Osteoblast (primary cell): ENCODE measurements around the gene CTAGE4. TPM values are rescaled to one million over a fixed set of nuclear protein-coding genes. Genes with fewer than 3 reads are reported as not detected.
"Not testable (repeated sequence)": the region's sequence is repeated elsewhere in the genome, so short reads cannot be mapped to it uniquely, and the experiment has no call there.

Experiments
- DNase-seq: peaks from one replicate; pipeline ENCODE4 v3.0.0; 2011; ENCODE audit warnings: low spot score, mixed read lengths; ENCODE audit not compliant: insufficient read length; ENCODE audit errors: missing footprints
- H2AFZ ChIP-seq: 2 replicates; pipeline ENCODE4 v1.6.0; 2011; ENCODE audit warnings: mild to moderate bottlenecking, low read length
- H3K27ac ChIP-seq: 2 replicates; pipeline ENCODE4 v1.5.1; 2011; ENCODE audit warnings: mild to moderate bottlenecking, low read depth, low read length, moderate library complexity
- H3K27me3 ChIP-seq: 2 replicates; pipeline ENCODE4 v1.6.0; 2012; ENCODE audit warnings: mild to moderate bottlenecking, control low read depth, inconsistent platforms, low read length, moderate library complexity; ENCODE audit not compliant: insufficient read depth
- H3K36me3 ChIP-seq: 2 replicates; pipeline ENCODE4 v1.5.1; 2011; ENCODE audit warnings: mild to moderate bottlenecking, low read length, control low read depth, moderate library complexity; ENCODE audit not compliant: insufficient read depth
- H3K4me1 ChIP-seq: 2 replicates; pipeline ENCODE4 v1.5.1; 2011; ENCODE audit warnings: mild to moderate bottlenecking, low read length, control low read depth, moderate library complexity; ENCODE audit not compliant: insufficient read depth
- H3K4me2 ChIP-seq: 2 replicates; pipeline ENCODE4 v1.6.0; 2011; ENCODE audit warnings: mild to moderate bottlenecking, low read length; ENCODE audit not compliant: insufficient read depth
- H3K4me3 ChIP-seq: fragments of 200-600 bp; sonication (generic); 3 replicates; pipeline ENCODE4 v1.5.1; 2012; ENCODE audit warnings: mild to moderate bottlenecking, low read length, inconsistent platforms; ENCODE audit not compliant: insufficient read depth
- H3K79me2 ChIP-seq: 2 replicates; pipeline ENCODE4 v1.6.0; 2012; ENCODE audit warnings: mild to moderate bottlenecking, low read length, control low read depth, inconsistent platforms; ENCODE audit not compliant: insufficient read depth
- H3K9me3 ChIP-seq: 2 replicates; pipeline ENCODE4 v1.5.1; 2011; ENCODE audit warnings: low read depth, low read length, control low read depth
- H4K20me1 ChIP-seq: 2 replicates; pipeline ENCODE4 v1.6.0; 2012; ENCODE audit warnings: mild to moderate bottlenecking, low read length, control low read depth; ENCODE audit not compliant: insufficient read depth
- CTCF ChIP-seq: IDR thresholded peaks from 2 replicates; pipeline ENCODE4 v1.5.1; 2011; ENCODE audit warnings: mild to moderate bottlenecking, low read depth, low read length, moderate library complexity; ENCODE audit errors: extremely low read depth
- total RNA-seq: library from RNA; depleted of rRNA; stranded (reverse); fragments of >200 nt; gene quantifications from 2 replicates; pipeline ENCODE4 v1.2.3, GENCODE V29; 2012

Gene CTAGE4, protein sequence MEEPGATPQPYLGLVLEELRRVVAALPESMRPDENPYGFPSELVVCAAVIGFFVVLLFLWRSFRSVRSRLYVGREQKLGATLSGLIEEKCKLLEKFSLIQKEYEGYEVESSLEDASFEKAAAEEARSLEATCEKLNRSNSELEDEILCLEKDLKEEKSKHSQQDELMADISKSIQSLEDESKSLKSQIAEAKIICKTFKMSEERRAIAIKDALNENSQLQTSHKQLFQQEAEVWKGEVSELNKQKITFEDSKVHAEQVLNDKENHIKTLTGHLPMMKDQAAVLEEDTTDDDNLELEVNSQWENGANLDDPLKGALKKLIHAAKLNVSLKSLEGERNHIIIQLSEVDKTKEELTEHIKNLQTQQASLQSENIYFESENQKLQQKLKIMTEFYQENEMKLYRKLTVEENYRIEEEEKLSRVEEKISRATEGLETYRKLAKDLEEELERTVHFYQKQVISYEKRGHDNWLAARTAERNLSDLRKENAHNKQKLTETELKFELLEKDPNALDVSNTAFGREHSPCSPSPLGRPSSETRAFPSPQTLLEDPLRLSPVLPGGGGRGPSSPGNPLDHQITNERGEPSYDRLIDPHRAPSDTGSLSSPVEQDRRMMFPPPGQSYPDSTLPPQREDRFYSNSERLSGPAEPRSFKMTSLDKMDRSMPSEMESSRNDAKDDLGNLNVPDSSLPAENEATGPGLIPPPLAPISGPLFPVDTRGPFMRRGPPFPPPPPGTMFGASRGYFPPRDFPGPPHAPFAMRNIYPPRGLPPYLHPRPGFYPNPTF
- 0.36 and 2.4 TPM in 2 replicates for total RNA-seq

DNA sequence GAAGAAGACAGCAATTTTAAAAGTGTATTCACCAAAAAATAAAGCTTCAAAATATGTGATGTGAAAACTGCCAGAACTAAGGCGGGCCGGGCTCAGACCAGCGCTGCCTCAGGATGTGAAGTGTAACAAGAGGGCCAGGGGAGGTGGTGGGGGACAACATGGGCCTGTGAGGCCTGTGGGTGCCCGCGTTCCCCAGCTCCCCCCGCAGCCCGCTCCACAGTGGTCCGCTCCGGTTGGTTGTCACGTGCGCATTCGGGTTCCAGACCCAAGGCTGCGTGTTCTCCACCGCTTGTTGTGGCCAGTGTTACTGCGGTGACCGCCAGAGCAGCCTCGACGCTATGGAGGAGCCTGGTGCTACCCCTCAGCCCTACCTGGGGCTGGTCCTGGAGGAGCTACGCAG lies at the start of gene CTAGE4:
Gene CTAGE4, plus strand, starts transcription at position 301 of the 400 bp plus-strand sequence. Its CDS starts 38 bp downstream, at position 339.
- DNase-seq, H2AFZ ChIP-seq, H3K79me2 ChIP-seq: not testable (repeated sequence)

GRCh38 chr7:144134116-144134515 lies 49.1 kb upstream of the CTAGE4 start:
- Histone ChIP-seq H3K4me1 (no peaks in the 10 kb centered on the region), H3K4me3 (no peak overlapping the region), H4K20me1 (no peaks in the 10 kb centered on the region), H3K9me3 (no peaks in the 10 kb centered on the region), H3K36me3 (no peaks in the 10 kb centered on the region), H3K27ac (no peak overlapping the region), H3K79me2 (no peaks in the 10 kb centered on the region), H3K27me3 (no peaks in the 10 kb centered on the region), H3K4me2 (no peak overlapping the region), H2AFZ (no peak overlapping the region)
- DNase-seq = no peak
- TF ChIP-seq CTCF = no peak

More for the DNA sequence above, at the start of gene CTAGE4:
- H4K20me1 ChIP-seq, H3K4me3 ChIP-seq, H3K36me3 ChIP-seq, H3K4me2 ChIP-seq, H3K27ac ChIP-seq, H3K9me3 ChIP-seq, H3K4me1 ChIP-seq, H3K27me3 ChIP-seq: not testable (repeated sequence)

DNA sequence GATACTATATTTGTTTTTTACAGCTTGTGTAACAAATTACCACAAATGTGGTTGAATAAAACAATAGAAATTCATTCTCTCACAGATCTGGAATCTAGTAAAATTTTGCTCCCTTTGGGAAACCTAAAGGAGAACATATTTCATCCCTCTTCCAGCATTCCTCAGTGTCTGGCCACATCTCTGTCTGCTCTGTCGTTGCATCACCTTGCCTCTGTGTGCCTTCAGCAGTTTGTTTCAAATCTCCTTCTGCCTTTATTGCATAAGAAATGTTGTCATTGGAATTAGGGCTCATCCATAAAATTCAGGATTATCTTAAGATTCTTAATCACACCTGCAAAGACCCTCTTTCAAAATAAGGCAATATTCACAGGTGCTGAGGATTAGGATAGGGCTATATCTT lies 45.8 kb upstream of the CTAGE4 start:
- DNase-seq = no peak
- Histone ChIP-seq H3K27ac (no peak overlapping the region), H3K79me2 (no peaks in the 10 kb centered on the region), H3K4me2 (no peak overlapping the region), H4K20me1 (no peaks in the 10 kb centered on the region), H3K9me3 (no peaks in the 10 kb centered on the region), H2AFZ (no peak overlapping the region), H3K4me1 (no peaks in the 10 kb centered on the region), H3K27me3 (no peaks in the 10 kb centered on the region), H3K4me3 (no peak overlapping the region), H3K36me3 (no peaks in the 10 kb centered on the region)
- no peak for TF ChIP-seq CTCF

DNA sequence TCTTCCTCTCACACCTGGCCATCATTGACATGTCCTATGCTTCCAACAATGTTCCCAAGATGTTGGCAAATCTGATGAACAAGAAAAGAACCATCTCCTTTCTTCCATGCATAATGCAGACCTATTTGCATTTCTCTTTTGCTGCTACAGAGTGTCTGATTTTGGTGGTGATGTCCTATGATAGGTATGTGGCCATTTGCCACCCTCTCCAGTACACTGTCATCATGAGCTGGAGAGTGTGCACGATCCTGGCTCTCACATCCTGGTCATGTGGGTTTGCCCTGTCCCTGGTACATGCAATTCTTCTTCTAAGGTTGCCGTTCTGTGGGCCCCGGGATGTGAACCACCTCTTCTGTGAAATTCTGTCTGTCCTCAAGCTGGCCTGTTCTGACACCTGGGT lies 41.1 kb upstream of the CTAGE4 start:
- H3K36me3 ChIP-seq = no peaks in the 10 kb centered on the region
- H3K4me1 ChIP-seq = no peaks in the 10 kb centered on the region
- no peaks in the 10 kb centered on the region for H3K9me3 ChIP-seq
- no peak for DNase-seq
- no peak overlapping the region for H3K4me2 ChIP-seq
- no peak overlapping the region for H3K27ac ChIP-seq
- no peak for TF ChIP-seq CTCF
- H2AFZ ChIP-seq = no peak overlapping the region
- H4K20me1 ChIP-seq = no peaks in the 10 kb centered on the region
- H3K79me2 ChIP-seq = no peaks in the 10 kb centered on the region
- H3K4me3 ChIP-seq = no peak overlapping the region
- no peaks in the 10 kb centered on the region for H3K27me3 ChIP-seq
